ENCODE results near the gene FREY1. TPM values are rescaled to one million over a fixed set of nuclear protein-coding genes. Genes with fewer than 3 reads are reported as not detected.

The FREY1 gene
- total and polyA plus RNA-seq, 2 of the 8 experiments (the other 6 are each of a cell fraction or from before 2014, with no cell fraction given), result 0.32 to 1.1 TPM

DNA sequence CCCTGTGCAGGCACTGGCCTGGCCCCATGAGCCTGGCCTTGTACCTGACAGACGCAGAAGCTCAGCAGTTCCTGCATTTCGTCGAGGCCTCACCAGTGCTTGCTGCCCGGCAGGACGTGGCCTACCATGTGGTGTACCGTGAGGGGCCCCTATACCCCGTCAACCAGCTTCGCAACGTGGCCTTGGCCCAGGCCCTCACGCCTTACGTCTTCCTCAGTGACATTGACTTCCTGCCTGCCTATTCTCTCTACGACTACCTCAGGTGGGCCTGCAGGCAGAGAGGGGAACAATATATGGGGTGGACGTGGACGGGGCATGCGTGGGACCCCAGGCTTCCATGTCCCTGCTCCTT, 20.2 kb upstream of the FREY1 start:
- Histone ChIP-seq H3K4me3 (ENCODE audit: extremely low read depth in 1 of 4, insufficient read depth in 2 of 4, low read depth in 3 of 4, low read length in 4 of 4) (no peak overlapping the region), H4K8ac (ENCODE audit: extremely low read depth, insufficient read depth, low read length) (no peak overlapping the region), H3K4me2 (ENCODE audit: insufficient read depth in 1 of 2, low read depth in 2 of 2, low read length in 2 of 2) (no peak overlapping the region), H4K20me1 (replicated peaks in 1 of 2; ENCODE audit: control insufficient read depth in 1 of 2, insufficient read depth in 2 of 2, low read length in 2 of 2) (peaks cover 10 to 20% of the 10 kb centered on the region in 2 experiments), H3K9me3 (ENCODE audit: insufficient read depth in 2 of 2, low read depth in 1 of 2, low read length in 1 of 2) (no peaks in the 10 kb centered on the region), H2AK5ac (ENCODE audit: low read depth, low read length) (no peak overlapping the region), H2BK5ac (ENCODE audit: low read depth, low read length) (no peak overlapping the region), H3K9ac (replicated peaks in 1 of 4; ENCODE audit: extremely low read depth in 1 of 4, low read depth in 3 of 4, low read length in 3 of 4) (no peak overlapping the region), H3K79me2 (ENCODE audit: control insufficient read depth in 1 of 2, insufficient read depth in 2 of 2, low read length in 2 of 2) (peaks cover 0 to 11% of the 10 kb centered on the region in 2 experiments; a peak in 1 of 4 replicates), H3K14ac (ENCODE audit: insufficient read length) (no peak overlapping the region), H3K18ac (ENCODE audit: extremely low read depth, low read length) (no peak overlapping the region), H3K27me3 (replicated peaks in 1 of 4; ENCODE audit: control insufficient read depth in 3 of 4, extremely low read depth in 1 of 4, insufficient read depth in 3 of 4, low read length in 3 of 4) (no peaks in the 10 kb centered on the region), H2BK15ac (ENCODE audit: low read length) (no peak overlapping the region), H3K4me1 (replicated peaks in 1 of 4; ENCODE audit: control insufficient read depth in 3 of 4, insufficient read depth in 4 of 4, low read length in 3 of 4) (peaks cover 0 to 6% (median 3%) of the 10 kb centered on the region in 4 experiments; a peak in 3 of 7 replicates), H3K36me3 (ENCODE audit: control insufficient read depth in 2 of 4, insufficient read depth in 4 of 4, low read length in 3 of 4) (peaks cover 5 to 35% (median 24%) of the 10 kb centered on the region in 4 experiments; a peak in 7 of 8 replicates), H3K4ac (replicated peaks; ENCODE audit: insufficient read length, low read depth, low read length) (no peak overlapping the region), H2BK12ac (ENCODE audit: low read depth, low read length) (no peak overlapping the region), H3K23ac (ENCODE audit: insufficient read length) (no peak overlapping the region), H3K23me2 (ENCODE audit: low read depth, low read length) (peaks cover 5% of the 10 kb centered on the region; the same call in 1 of the 2 replicates), H3K27ac (ENCODE audit: low read depth, low read length) (no peak overlapping the region), H2BK20ac (ENCODE audit: low read length) (no peak overlapping the region), H3K79me1 (ENCODE audit: low read depth, low read length) (peaks cover 15% of the 10 kb centered on the region), H4K5ac (ENCODE audit: insufficient read length, low read depth, low read length) (no peak overlapping the region), H3K56ac (replicated peaks; ENCODE audit: insufficient read length, low read depth, low read length) (no peak overlapping the region), H2AFZ (ENCODE audit: low read length) (no peak overlapping the region), H4K91ac (replicated peaks; ENCODE audit: insufficient read length, low read length) (no peak overlapping the region), H2BK120ac (replicated peaks; ENCODE audit: low read depth, low read length) (no peak overlapping the region)
- DNase-seq (ENCODE audit: low read depth in 1 of 2, low spot score in 2 of 2) (no peak), FAIRE-seq (no peak)
- CTCF ChIA-PET (ENCODE audit: partially characterized antibody), result interaction anchor here (0.9 to 4.0 kb wide), 5 partner anchors 38 to 138 kb away, joined by 3 to 26 read pairs (median 4); no protein-coding TSS in a partner anchor
- TF ChIP-seq MAFK (IDR thresholded peaks at IDR 0.05; ENCODE audit: low read depth, low read length) (no peak), HDAC6 (IDR thresholded peaks at IDR 0.05; ENCODE audit: low read depth, low read length) (no peak), CHD2 (IDR thresholded peaks at IDR 0.05; ENCODE audit: low read length) (no peak), POLR2A (IDR thresholded peaks at IDR 0.05; ENCODE audit: control extremely low read depth in 1 of 2, low read depth in 2 of 2, low read length in 2 of 2) (0 out of 3 replicates have a peak, but pooled peaks of 1 of the 2 experiments have one; percentile 37), NANOG (IDR thresholded peaks at IDR 0.05; ENCODE audit: insufficient read depth, low read depth, low read length, poor library complexity, severe bottlenecking) (no peak)
- TF ChIP-seq, protein P1, sequence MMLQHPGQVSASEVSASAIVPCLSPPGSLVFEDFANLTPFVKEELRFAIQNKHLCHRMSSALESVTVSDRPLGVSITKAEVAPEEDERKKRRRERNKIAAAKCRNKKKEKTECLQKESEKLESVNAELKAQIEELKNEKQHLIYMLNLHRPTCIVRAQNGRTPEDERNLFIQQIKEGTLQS (IDR thresholded peaks at IDR 0.05; ENCODE audit: insufficient read depth, low read depth, low read length), result no peak
- POLR2A ChIA-PET (ENCODE audit: partially characterized antibody), result interaction anchor here (0.8 to 9.8 kb wide), 10 partner anchors 8 to 416 kb away, joined by 3 to 115 read pairs (median 4); partner anchors contain the start of gene PEX16
- WGBS, 2 experiments (ENCODE audit: extremely low coverage in 1 of 2, insufficient coverage in 1 of 2, insufficient read length in 1 of 2, insufficient replicate concordance in 2 of 2, low coverage in 1 of 2, low lambda C conversion rate in 2 of 2, missing lambda C conversion rate in 1 of 2), result 83% methylated on average over 15 of the region's 15 CpGs; no CpG with 5 or more reads in 1 of the 2 experiments
